NB4 (cell line): Measurements from ENCODE around the gene UBE2J2.

Experiments
- CTCF ChIP-seq: IDR thresholded peaks from one replicate; pipeline ENCODE4 v1.5.1; 2012; ENCODE audit warnings: low read depth, low read length
- POLR2A ChIP-seq: IDR thresholded peaks from 2 replicates; pipeline ENCODE4 v1.6.1; 2011; ENCODE audit warnings: mild to moderate bottlenecking; ENCODE audit not compliant: insufficient read length; ENCODE audit errors: extremely low read depth

DNA sequence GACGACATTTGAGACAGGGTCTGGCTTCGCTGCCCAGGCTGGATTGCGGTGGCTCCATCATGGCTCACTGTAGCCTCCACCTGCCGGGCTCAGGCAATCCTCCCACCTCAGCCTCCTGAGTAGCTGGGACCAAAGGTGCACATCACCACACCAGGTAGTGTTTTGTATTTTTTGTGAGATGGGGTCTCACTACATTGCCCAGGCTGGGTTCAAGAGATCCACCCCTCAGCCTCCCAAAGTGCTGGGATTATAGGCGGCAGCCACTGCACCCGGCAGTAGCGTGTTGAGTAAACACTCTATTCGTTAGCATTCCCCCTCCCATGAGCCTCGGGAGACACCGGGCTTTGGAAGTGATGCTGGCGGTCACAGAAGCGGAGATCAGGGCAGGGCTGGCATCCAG is 20.3 kb downstream of the UBE2J2 start:
- TF ChIP-seq CTCF (no peak), POLR2A (no peak)
